T-helper 9 cell (primary cell): ENCODE data around the gene MAPK11.

Experiments
- DNase-seq: peaks from one replicate; pipeline ENCODE4 v3.0.0-alpha.2; 2020

The MAPK11 gene

GRCh38 chr22:50221410-50222300, 48.5 kb downstream of the MAPK11 start:
- DNase-seq, result no peak

GRCh38 chr22:50220603-50221409, 49.4 kb downstream of the MAPK11 start:
- DNase-seq, result no peak

- DNase-seq, result no peak
Observed at GRCh38 chr22:50219800-50220602, 50.2 kb downstream of the MAPK11 start.

- DNase-seq, result no peak
Observed at GRCh38 chr22:50218996-50219727, 51.0 kb downstream of the MAPK11 start.

GRCh38 chr22:50218153-50218995, 51.8 kb downstream of the MAPK11 start:
- no peak for DNase-seq

GRCh38 chr22:50217543-50218152, 52.5 kb downstream of the MAPK11 start:
- DNase-seq, result no peak

- DNase-seq, result no peak
Observed at GRCh38 chr22:50216684-50217520, 53.3 kb downstream of the MAPK11 start.

- DNase-seq, result no peak
Observed at GRCh38 chr22:50216055-50216683, 54.0 kb downstream of the MAPK11 start.

- no peak for DNase-seq
Observed at GRCh38 chr22:50215297-50216054, 54.7 kb downstream of the MAPK11 start.
